Kidney epithelial cell (primary cell): ENCODE data around the gene EXOC8. TPM values are rescaled to one million over a fixed set of nuclear protein-coding genes. Genes with fewer than 3 reads are reported as not detected.

ENCODE experiments used
- DNase-seq: peaks from one replicate; pipeline ENCODE4 v3.0.0-alpha.2; 2010; ENCODE audit warnings: low read depth
- H3K27me3 ChIP-seq: 2 replicates; pipeline ENCODE4 v1.6.0; 2011; ENCODE audit warnings: low read length; ENCODE audit not compliant: control insufficient read depth, insufficient read depth
- H3K36me3 ChIP-seq: 2 replicates; pipeline ENCODE4 v1.5.1; 2011; ENCODE audit warnings: low read length; ENCODE audit not compliant: control insufficient read depth, insufficient read depth
- H3K4me3 ChIP-seq: 2 replicates; pipeline ENCODE4 v1.5.1; 2011; ENCODE audit warnings: low read depth, mild to moderate bottlenecking, control low read depth, low read length
- total RNA-seq: library from RNA; depleted of rRNA; stranded (reverse); fragments of >200 nt; gene quantifications from 2 replicates; pipeline ENCODE4 v1.2.3, GENCODE V29; 2015
- TF ChIP-seq, protein P1 (sequence below): IDR thresholded peaks from 2 replicates; pipeline ENCODE4 v1.5.1; 2011; ENCODE audit warnings: mild to moderate bottlenecking, moderate library complexity, low read length, control low read depth, inconsistent platforms; ENCODE audit not compliant: insufficient read depth, poor library complexity, severe bottlenecking

The EXOC8 gene
- total RNA-seq, 1 donor from 2014 or later: 10.8 TPM

DNA sequence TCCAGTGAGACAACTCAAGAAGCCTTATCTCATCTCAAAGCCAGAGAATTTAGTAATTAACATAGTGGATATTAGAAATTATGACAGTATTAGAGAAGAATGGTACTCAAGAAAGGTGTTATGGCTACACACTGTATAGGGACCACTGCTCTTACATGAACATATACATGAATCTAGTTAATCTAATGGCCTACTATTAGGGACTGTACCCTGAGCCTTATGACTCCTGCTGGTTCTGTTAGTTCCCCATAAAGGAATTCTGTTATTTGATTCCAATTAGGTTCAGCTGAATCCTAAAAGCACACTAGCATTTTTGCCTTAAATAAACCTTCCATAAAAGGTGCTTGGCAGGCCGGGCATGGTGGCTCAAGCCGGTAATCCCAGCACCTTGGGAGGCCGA lies 44.8 kb upstream of the EXOC8 start:
- no peaks in the 10 kb centered on the region for H3K27me3 ChIP-seq
- TF ChIP-seq, protein P1, sequence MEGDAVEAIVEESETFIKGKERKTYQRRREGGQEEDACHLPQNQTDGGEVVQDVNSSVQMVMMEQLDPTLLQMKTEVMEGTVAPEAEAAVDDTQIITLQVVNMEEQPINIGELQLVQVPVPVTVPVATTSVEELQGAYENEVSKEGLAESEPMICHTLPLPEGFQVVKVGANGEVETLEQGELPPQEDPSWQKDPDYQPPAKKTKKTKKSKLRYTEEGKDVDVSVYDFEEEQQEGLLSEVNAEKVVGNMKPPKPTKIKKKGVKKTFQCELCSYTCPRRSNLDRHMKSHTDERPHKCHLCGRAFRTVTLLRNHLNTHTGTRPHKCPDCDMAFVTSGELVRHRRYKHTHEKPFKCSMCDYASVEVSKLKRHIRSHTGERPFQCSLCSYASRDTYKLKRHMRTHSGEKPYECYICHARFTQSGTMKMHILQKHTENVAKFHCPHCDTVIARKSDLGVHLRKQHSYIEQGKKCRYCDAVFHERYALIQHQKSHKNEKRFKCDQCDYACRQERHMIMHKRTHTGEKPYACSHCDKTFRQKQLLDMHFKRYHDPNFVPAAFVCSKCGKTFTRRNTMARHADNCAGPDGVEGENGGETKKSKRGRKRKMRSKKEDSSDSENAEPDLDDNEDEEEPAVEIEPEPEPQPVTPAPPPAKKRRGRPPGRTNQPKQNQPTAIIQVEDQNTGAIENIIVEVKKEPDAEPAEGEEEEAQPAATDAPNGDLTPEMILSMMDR: no peak
- DNase-seq: no peak
- H3K4me3 ChIP-seq: no peak overlapping the region
- no peaks in the 10 kb centered on the region for H3K36me3 ChIP-seq

DNA sequence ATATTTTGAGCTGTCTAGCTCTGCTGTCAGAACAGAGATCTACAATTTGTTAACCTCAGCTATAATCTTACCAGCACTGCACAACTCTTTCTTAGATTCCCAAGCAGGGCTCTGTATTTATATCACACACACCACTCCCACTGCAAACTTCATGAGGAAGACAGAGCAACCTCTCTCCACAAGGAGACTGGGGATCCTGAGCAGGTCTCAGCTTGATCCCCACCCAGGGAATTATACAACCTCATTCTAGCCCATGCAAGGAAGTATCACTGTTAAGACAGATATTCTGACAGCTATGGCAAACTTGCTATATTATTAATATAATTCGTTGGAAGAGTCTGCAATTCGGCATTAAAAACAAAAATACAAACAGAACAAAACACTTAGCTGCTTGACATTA lies 44.1 kb upstream of the EXOC8 start:
- H3K4me3 ChIP-seq: no peak overlapping the region
- DNase-seq: no peak
- no peaks in the 10 kb centered on the region for H3K27me3 ChIP-seq
- TF ChIP-seq, protein P1: no peak
- H3K36me3 ChIP-seq: no peaks in the 10 kb centered on the region

DNA sequence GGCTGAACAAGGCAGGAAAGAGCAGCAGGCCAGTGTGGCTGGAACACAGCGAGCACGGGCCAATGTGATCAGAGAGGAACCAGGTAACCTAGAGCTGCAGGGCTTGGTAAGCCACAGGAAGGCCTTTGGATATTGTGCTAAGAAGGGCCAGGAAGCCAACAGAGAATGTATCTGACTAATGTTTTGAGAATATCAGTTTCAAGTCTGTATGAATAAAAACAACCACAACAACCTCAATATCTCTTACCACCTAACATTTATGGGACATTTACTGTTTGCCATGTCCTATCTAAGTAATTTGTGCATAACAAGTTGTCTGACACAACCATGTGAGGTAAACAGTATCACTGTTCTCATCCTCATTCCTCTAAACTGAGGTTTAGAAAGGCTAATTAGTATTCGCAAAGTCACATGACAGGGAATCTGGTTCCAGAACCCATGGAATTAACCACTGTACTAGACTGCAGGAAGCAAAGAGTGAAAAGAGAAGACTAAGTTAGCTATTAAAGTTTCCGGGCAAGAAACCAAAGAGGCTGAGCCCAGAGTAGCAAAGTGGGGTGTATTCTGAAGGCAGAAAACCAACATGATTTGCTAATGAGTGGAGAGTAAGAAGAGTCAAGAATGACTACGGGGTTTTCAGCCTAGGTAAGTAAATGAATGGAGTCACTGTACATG lies 39.4 kb upstream of the EXOC8 start:
- TF ChIP-seq, protein P1: no peak
- DNase-seq: no peak
- no peaks in the 10 kb centered on the region for H3K36me3 ChIP-seq
- no peak overlapping the region for H3K4me3 ChIP-seq
- H3K27me3 ChIP-seq: no peaks in the 10 kb centered on the region

DNA sequence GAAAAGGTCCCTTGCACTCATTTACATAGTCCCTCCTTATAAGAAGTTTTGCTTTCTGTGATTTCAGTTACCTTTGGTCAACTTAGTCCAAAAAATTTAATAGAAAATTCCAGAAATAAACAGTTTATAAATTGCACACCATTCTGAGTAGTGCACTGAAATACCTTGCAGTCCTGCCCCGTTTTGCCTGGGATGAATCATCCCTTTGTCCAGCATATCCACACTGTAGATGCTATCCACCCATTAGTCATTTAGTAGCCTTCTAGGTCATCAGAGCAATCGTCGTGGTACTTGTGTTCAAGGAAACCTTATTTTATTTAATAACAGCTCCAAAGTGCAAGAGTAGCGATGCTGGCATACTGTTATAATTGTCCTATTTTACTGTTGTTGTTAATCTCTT lies 38.4 kb upstream of the EXOC8 start:
- no peak for DNase-seq
- no peaks in the 10 kb centered on the region for H3K36me3 ChIP-seq
- no peaks in the 10 kb centered on the region for H3K27me3 ChIP-seq
- no peak overlapping the region for H3K4me3 ChIP-seq
- TF ChIP-seq, protein P1: no peak

DNA sequence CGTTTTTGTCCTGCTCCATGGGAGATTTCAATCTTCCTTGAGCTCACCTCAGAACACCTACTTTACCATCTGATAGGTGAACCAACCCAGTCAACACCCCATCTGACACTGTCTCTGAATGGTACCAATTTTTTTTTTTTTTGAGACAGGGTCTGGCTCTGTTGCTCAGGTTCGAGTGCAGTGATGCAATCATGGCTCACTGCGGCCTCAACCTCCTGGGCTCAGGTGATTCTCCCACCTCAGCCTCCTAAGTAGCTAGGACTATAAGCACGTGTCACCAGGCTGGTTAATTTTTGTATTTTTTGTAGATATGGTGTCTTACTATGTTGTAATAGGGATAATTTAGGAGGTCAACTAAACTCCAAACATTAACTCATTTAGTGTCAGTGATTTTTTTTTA lies 36.7 kb upstream of the EXOC8 start:
- H3K36me3 ChIP-seq: no peaks in the 10 kb centered on the region
- no peak overlapping the region for H3K4me3 ChIP-seq
- H3K27me3 ChIP-seq: no peaks in the 10 kb centered on the region
- TF ChIP-seq, protein P1: no peak
- no peak for DNase-seq

DNA sequence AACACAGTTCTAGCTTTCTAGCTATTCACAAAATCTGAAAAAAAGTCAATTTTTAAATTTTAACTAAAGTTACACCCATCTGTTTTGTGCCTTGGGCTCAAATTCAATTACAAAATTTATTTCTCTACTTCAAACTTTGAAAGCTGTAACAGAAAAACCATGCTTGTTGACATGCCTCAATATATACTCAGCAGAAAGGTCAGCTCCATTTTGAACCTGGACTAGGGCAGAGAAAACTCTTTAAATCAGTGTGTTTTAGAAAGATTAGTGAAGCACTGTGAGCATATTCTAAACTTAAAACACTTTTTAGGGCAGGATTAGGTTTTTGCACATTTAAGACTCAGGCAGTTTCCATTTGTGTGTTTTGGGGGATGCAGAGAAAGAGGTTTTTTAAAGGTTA lies 34.8 kb upstream of the EXOC8 start:
- no peaks in the 10 kb centered on the region for H3K27me3 ChIP-seq

More for the DNA sequence above, 34.8 kb upstream of the EXOC8 start:
- no peaks in the 10 kb centered on the region for H3K36me3 ChIP-seq
- TF ChIP-seq, protein P1: no peak
- H3K4me3 ChIP-seq: no peak overlapping the region
- DNase-seq: no peak
